Urothelium cell line (cell line): ENCODE results near the gene TGDS.

ENCODE experiments used
- DNase-seq: peaks from one replicate; pipeline ENCODE4 v3.0.0; 2011; ENCODE audit warnings: low spot score, mixed read lengths
- FAIRE-seq: peaks from 2 replicates; lab custom pipeline; 2011; peaks lifted over from hg19 to GRCh38; lab: Jason Lieb, UNC

Gene TGDS

GRCh38 chr13:94601446-94602431 is 5.8 kb upstream of the TGDS start, which contains the start of gene GPR180:
GPR180 (plus strand) TSS chr13:94601857; CDS start chr13:94601928, 71 bp downstream.
- peak; percentile 91 for FAIRE-seq

GRCh38 chr13:94599877-94600276 is 3.9 kb upstream of the TGDS start:
- no peak for DNase-seq
- no peak for FAIRE-seq

More at GRCh38 chr13:94601446-94602431, 5.8 kb upstream of the TGDS start, which contains the start of gene GPR180:
- DNase-seq: peak; percentile 99

- FAIRE-seq: no peak
- DNase-seq: no peak
Measured at GRCh38 chr13:94598281-94598680, 2.3 kb upstream of the TGDS start.

GRCh38 chr13:94596575-94596971 is 621 bp upstream of the TGDS start:
- DNase-seq (no peak), FAIRE-seq (no peak)

- DNase-seq: peak; percentile 52
- peak; percentile 20 for FAIRE-seq
Measured at GRCh38 chr13:94595001-94595949, 677 bp downstream of the TGDS start.

- FAIRE-seq: no peak
Measured at GRCh38 chr13:94590744-94591143, 5.2 kb downstream of the TGDS start.

GRCh38 chr13:94588541-94588940 is 7.4 kb downstream of the TGDS start:
- DNase-seq: no peak
- no peak for FAIRE-seq

More at GRCh38 chr13:94590744-94591143, 5.2 kb downstream of the TGDS start:
- no peak for DNase-seq

GRCh38 chr13:94586371-94586770 is 9.6 kb downstream of the TGDS start:
- no peak for DNase-seq
- no peak for FAIRE-seq

GRCh38 chr13:94585543-94586101 is 10.3 kb downstream of the TGDS start:
- FAIRE-seq: no peak
- DNase-seq: no peak

- no peak for DNase-seq
- FAIRE-seq: no peak
Measured at GRCh38 chr13:94583926-94584325, 12.0 kb downstream of the TGDS start.

GRCh38 chr13:94579063-94579462 is 16.9 kb downstream of the TGDS start:
- no peak for FAIRE-seq

GRCh38 chr13:94569615-94570014 is 26.3 kb downstream of the TGDS start:
- no peak for FAIRE-seq

More at GRCh38 chr13:94579063-94579462, 16.9 kb downstream of the TGDS start:
- no peak for DNase-seq

GRCh38 chr13:94568443-94568842 is 27.5 kb downstream of the TGDS start:
- FAIRE-seq: no peak
- DNase-seq: no peak

More at GRCh38 chr13:94569615-94570014, 26.3 kb downstream of the TGDS start:
- DNase-seq: no peak

GRCh38 chr13:94567581-94567980 is 28.4 kb downstream of the TGDS start:
- FAIRE-seq: no peak
- DNase-seq: no peak

GRCh38 chr13:94561126-94561525 is 34.8 kb downstream of the TGDS start:
- DNase-seq (no peak), FAIRE-seq (no peak)

- FAIRE-seq: no peak
- DNase-seq: no peak
Measured at GRCh38 chr13:94560116-94560515, 35.8 kb downstream of the TGDS start.

- DNase-seq: no peak
- no peak for FAIRE-seq
Measured at GRCh38 chr13:94559222-94559795, 36.6 kb downstream of the TGDS start.

GRCh38 chr13:94558716-94559115 is 37.2 kb downstream of the TGDS start:
- no peak for FAIRE-seq
- DNase-seq: no peak

GRCh38 chr13:94557684-94558235 is 38.2 kb downstream of the TGDS start:
- DNase-seq: no peak
- FAIRE-seq: no peak

GRCh38 chr13:94556621-94557020 is 39.3 kb downstream of the TGDS start:
- DNase-seq: no peak
- FAIRE-seq: no peak
